ENCODE measurements around the gene SH3TC1.
A peak's percentile ranks its signal among the peaks of the same experiment; 100 is the strongest.

SH3TC1 gene

DNA sequence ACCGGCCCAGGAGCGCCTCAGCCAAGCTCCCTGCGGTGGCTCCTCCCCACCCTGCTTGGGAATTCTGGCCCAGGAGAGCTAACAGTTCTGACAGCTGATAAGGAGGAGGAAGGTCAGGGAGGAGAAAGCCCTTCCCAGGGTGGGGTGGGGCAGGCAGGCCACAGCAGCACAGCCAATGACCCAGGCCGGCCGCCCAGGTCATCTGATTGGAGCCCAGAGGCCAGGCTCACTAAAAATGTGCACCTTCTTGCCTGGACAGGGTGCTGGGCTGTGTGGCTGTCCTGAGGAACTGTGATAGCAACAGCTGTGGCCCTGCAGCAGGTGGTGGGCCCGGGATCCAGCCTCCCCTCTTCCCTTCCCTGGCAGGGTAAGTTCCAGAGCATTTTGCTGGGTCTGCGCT is 17.2 kb upstream of the SH3TC1 start:
- DNase-seq, result no peak

DNA sequence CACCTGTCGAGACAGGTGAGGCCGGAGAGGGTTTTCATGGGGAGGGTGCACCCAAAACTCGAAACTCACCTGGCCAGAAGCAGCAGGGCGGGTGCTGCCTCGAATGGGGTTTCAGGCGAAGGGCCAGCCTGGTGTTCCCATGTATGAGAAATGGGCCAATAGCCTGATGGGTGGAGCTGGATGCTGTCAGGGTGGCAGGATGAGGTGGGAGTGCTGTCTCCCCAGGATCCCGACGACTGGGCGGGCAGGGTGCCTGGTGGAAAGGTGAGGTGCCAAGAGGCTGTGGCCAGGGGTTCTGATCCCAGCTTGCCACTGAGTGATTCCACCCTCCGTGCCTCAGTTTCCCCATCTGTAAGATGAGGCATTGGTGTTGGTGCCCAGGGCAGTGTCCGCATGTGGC is 16.8 kb upstream of the SH3TC1 start:
- DNase-seq, result no peak

DNA sequence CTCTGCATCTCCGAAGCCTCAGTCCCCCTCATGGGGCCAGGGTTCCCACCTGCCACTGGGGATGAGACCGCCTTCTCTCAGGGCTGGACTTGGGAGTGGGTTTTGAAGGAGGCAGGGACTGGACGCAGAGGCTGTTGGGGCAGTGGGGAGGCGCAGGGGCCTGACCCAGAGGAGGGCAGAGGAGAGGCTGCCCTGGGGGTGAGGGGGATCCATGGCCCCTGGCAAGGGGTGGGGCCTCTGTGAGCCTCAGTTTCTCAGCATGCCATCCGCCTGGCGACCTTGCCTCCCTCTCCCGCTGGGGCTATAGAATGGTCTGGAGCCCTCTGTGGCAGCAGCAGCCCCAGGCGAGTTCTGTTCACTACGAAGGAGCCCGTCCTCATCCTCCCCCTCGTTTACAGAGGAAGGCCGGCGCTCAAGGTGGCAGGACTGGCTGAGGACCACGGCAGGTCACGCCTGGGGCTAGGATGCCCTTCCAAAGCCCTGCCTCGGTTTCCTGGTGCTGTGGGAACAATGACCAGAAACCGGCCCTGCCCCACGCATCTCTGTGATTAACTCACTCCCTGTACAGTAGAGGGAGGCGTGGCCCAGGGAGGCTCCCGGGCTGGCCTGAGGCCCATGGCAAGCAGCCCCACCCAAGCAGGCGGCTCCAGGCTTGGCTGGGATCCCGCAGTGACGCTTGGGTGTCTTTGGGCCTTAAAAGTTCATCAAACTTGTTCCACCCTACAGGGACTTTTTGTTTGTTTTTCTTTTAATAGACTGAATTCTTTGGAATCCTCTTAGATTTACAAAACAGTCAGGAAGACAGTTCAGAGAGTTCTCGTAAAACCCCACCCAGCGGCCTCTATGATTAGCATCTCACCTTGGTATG is 16.0 kb upstream of the SH3TC1 start:
- DNase-seq, result no peak

DNA sequence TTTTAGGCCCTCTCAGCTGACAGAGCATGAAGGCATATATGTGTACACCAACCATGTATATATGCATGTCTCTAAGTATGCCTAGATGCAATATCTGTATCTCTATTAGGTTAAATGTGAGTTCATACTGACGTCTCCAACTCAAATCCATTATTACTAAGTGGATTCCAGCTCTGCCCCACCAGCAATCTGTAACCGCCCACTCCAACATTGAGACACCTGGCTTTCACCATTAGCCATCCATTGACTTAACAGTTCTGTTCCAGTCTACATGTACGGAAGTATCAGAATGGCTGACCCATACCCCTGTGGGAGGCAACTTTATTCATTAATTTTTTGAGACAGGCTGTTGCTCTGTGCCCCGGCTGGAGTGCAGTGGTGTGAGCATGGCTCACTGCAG is 15.0 kb upstream of the SH3TC1 start:
- no peak for DNase-seq

DNA sequence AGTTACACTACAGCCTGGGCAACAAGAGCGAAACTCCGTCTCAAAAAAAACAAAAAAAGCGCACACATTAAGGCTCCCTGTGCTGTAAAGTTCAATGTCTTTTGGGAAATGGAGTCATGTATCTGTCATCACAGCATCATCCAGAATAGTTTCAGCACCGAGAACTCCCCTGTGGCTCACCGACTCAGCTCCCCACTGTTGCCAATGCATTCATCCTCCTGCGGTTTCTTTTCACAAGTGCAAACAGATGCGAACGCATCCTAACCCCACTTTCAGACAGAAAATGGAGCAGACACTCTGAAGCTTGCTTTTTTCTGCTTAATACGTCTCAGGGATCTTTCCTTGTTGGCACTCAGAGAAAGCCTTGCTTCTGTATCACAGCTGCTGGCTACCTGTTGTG is 13.8 kb upstream of the SH3TC1 start:
- DNase-seq, result no peak

DNA sequence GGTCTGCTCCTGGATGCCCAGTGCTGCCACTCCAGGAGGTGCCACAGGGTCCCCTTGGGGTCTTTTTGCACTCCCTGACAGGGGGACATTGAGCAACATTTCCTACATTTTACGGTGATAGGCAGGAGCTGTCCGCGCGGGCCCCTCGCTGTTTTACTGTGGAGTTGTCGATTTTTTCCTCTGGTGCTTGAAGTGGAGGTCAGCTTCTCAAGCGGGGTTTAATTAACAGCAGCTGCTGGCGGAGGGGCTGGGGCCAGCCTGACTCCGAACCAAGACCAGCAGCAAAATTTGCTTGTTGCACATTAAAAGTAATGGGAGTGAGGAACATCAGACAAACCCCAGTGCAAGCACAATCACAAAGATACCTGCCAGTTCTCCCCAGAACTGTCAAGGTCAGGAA is 13.2 kb upstream of the SH3TC1 start:
- no peak for DNase-seq

DNA sequence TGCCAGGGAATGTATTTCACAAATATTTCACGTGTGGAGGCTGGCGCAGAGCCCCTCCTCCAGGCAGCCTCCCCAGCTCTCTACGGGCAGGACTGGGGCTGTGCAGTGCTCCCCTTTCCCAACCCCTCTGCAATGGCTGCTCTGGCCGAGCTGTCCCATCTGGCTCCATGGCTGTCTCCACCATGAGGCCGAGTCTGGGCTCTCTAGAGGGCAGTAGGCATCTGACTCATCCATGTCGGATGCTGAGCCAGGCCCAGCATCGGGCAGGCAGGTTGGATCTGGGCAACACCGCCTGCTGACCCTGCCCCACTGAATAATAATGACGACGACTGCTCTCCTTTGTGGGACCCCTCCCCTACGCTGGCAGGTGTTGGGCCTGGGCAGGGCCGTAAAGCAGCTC is 11.0 kb upstream of the SH3TC1 start:
- DNase-seq, result no peak

DNA sequence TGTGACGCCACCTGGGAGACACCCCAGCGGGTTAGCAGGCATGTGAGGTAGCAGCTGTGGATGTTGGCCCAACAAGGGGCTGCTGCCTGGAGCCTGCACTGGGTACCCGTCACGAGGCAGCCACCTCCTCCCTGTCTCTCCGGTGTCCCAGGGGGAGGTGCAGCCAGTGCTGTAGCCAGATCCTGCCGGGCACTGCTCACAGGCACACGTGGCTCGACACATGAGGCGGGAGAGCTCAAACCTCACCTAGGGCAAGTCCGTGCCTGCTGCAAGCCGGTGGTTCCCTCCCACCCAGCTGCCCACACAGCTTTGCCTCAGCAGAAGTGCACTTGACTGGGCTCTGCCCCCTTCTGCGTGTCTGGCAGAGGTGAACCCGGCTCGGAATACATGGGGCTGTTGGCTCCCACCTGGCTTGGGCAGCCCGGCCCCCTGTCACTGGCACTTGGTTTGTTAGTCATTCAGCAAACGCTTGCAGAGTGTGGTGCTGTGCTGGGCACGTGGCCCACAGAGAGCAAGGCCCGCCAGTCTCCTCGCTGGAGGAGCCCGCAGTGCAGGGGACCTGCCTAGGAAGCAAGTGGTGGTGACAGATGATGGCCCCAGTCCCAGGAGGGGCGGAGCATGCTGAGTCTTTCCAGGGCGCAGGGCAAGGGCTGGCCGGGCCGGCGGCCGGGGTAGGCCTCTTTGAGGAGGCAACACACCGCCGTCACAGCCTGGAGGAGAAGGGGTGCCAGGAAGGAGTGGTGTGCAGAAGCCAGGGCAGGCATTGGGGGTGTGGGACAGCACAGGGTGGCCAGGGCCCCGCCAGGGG is 10.1 kb upstream of the SH3TC1 start:
- no peak for DNase-seq

DNA sequence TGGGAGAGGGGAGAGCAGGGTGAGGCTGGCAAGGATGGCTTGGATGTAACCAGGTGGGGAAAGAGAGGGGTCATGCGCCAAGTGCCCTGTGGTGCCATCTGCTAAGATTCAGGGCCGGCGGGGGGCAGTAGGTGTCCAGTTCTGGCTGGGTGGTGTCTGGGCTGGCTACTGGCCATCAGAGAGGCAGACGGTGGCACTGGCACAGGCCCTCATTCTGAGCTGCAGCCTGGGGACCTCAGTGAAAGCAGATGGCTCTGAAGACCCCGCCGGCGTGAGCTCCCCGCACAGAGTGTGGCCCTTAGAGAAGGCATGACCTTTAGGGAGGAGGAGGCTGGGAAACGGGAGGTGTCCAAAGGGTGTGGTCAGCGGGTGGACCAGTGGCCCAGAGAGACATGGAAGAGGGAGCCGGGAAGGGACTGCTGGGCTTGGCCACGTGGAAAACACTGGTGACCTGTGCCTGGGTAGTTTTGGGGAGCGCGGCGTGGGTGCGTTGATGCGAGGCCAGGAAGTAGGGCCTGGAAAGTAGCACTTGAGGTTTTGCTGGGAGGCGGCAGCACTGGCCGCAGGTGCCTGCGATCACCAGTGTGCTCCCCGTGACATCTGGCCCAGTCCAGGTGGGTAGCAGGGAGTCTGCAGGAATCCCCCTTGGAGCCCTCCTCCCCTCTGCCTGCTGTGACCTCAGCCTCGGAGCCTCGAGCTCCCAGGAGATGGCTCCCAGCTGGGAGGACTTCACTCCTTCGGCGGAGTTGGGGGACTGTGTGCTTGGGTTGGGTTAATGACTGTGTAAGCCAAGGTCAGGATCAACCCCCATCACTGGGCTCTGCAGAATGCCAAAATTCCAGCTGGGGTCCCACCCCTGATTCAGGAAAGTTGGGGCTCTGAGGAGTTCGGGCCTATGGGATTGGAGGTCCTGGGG is 9.3 kb upstream of the SH3TC1 start:
- DNase-seq, result no peak

DNA sequence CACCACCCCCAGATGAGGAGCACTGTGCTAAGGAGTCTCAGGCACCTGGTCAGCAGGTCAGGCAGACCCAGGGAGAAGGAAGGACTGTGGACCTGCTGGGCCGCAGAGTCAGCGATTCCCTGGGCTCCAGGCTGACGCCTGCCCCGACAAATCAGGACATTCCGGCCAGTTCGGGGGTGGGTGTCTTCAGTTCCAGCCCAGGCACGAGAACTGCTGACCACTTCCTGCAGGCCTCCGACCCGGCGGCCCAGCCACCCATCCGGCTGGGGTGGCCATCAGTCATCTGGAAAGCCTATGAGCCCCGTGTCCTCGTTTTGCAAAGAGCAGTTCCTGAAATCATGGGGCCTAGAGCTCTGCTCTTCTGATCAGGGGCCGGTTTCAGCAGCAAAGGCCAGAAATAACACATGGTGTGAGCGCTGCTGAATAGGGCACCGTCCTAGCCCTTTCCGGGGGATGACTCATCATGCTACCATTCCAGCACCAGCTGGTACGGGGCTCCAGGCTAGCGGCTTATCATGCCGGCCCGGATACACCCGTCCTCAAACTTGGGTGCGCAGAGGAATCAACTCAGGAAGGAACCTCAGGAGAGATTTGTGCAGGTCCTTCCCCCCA is 7.8 kb upstream of the SH3TC1 start:
- peak; percentile 83 to 84 for DNase-seq

DNA sequence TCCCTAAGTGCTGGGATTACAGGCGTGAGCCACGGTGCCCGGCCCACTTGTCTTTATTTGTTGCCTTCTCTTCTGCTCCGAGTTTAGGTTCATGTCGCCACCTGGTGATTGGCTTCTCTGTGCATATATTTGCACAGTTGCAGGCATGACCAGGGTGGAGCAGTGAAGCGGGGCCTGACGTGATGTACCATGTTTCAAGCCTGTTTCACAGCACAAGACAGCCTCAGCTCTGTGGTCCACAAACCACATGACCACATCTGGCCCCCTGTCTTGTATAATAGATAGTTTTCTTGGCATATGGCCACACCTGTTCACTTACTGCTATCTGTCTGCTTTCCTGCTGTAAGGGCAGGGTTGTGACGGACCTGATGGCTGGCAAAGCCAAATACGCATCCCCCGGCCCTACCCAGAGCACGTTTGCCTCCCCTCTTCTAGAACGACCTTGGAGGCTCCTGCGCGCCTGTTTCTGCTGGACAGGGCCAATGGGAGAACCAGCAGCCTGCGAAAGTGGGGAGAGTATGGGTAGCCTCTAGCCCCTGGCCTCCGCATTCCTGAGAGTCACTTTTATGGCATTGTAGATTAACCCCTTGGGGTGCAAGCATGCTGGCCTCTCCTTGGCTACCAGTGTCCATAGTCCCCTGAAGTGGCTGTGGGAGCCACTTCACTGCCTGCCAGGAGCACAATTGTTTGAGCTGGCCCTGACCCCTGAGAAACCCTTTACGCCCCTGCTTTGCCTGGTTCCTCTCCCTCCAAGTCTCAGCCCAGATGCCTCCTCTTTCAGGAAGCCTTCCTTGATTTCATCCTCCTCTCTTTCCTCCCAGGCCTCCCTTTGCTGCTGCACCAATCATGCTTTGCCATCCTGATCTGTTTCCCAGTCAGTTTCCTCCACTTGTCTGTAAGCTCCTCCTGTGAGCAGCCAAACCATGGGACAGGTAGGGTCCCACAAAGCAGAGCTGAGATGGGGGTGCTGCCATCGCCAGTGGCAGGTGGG is 6.0 kb upstream of the SH3TC1 start:
- DNase-seq, result peak; percentile 17 to 47

DNA sequence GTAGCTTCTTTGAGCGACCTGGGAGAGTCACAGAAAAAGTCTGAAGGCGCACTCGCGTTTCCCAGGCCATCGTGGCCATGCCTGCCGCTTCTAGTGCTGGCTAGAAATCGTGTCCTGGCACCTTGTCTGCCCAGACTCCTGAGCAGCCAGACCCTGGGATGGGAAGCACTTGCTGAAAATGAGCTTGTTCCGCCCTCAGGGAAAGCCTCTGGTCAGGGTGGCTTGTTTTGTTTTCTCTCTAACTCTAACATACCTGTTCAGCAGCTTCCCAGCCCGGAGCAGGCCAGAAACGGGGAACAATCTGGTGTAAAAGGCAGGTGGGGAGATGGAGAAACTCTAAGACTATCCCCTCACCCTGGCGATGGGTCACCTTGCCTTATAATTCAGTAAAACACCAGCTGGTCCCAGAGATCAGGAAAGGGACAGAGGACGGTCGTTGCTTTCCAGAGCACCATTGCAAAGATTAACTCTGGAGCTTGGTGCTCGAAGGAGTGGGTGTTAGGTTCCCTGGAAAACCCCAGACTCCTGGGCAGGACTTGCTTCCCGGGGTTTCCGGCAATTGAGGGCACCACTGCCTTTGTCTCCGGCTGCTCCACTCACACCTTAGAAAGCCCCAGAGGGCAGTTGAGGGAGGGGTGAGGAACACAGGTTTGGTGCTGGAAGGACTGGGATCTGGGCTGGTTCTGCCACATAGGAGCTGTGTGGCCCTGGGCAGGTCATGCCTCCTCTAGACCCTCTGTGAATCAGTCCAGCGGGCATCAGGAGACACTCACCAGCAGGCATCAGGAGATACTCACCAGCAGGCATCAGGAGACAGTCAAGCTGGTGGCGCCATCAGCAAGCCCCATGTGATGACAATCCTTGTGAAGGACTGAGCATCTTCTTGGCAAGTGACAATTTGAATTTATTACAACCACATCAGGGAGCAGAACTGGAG is 4.5 kb upstream of the SH3TC1 start:
- DNase-seq, result no peak

DNA sequence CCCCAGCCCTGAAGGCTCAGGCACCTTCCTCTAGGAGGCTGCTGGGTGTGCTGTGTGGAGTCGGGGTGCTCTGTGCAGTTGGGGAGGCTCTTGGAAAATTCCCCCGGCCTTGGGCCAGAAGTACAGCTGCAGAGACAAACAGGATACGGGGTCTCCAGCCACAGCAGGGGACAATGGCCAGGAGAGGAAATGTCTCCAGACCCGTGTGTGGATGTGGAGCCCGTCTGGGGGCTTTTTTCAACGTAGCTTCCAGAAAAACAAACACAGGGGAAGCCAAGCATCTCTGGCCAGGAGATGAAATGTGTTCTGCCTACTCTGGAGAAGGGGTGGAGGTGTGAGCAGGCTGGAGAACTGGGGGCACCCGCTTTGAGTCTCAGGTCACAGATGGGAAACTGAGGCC is 3.7 kb upstream of the SH3TC1 start:
- DNase-seq, result no peak

DNA sequence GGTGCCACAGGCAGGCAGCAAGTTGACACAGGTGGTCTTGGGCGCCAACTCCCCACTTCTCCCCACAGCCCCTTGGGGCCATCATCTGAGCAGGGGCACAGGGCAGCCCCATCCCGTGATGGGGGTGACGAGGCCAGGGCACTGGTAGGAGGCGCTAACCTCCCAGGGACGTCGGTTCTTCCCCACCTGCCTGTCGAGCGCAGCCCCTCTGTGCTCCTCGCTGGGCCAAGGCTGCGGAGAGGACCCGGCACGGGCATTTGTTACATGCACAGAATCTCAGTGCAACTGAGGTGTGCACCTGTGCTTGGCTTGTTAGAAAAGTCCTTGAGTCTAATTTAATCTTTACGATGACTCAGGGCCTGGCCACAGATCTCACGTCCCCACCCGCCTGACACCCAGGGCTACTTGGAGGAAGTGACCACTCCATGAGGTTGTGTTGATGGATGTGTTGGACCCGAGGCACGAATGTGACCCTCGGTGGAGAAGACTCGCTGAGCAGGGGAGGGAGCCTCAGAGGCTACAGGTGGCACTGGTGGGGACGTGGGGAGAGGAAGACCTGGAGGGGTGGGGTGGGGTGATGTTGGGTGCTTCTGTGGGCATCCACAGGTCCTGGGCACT is 3.1 kb upstream of the SH3TC1 start:
- no peak for DNase-seq

DNA sequence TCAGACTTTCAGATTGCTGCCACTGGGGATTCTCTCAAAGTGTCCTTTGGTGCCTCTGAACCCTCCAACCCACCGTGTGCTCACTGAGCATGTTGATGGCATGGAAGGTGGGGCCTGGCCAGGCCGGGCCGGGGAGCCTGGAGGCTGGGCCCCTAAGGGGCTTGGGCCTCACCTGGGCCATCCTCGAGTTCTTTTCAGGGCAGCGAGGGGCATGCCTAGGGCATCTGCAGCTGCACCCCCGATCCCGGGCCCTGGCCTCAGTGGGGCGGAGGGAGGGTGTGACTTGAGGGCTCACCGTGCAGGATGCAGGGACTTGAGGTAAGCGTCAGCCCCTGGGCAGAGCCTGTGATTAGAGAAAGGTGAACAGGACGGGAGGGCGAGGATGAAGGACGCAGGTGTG is 1.6 kb upstream of the SH3TC1 start:
- DNase-seq, result no peak

DNA sequence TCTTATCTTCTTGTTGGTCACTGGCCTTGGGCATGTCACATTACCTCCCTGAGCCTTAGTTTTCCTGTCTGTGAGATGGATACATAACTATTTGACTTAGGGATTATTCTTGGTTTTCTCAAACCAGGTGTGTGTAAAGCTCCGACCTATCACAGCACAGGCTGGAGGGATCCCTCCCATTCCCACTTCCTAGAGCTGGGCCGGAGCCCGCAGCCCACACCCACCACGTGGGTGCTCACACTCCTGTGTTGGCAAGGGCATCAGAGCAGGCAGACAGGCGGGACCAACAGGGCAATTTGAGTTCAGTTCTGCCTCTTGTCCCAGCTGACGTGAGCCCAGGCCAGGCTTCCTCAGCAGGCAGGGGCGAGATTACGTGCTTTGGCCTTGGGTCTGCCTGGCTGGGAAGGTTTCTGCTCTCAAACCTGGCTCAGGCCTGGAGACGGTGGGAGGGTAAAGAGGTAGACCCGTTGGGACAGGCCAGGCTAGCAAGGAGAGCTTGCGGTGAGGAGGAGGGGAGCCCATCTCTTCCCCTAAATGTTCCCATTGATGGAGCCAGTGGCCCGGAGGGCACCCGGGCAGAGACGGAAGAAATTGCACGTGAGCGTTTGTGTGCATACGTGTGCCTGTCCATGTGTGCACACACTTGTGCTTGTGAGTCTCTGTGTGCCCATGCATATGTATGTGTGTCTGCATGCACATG is 734 bp upstream of the SH3TC1 start:
- peak in 1 of 2 experiments; percentile 43 for DNase-seq

DNA sequence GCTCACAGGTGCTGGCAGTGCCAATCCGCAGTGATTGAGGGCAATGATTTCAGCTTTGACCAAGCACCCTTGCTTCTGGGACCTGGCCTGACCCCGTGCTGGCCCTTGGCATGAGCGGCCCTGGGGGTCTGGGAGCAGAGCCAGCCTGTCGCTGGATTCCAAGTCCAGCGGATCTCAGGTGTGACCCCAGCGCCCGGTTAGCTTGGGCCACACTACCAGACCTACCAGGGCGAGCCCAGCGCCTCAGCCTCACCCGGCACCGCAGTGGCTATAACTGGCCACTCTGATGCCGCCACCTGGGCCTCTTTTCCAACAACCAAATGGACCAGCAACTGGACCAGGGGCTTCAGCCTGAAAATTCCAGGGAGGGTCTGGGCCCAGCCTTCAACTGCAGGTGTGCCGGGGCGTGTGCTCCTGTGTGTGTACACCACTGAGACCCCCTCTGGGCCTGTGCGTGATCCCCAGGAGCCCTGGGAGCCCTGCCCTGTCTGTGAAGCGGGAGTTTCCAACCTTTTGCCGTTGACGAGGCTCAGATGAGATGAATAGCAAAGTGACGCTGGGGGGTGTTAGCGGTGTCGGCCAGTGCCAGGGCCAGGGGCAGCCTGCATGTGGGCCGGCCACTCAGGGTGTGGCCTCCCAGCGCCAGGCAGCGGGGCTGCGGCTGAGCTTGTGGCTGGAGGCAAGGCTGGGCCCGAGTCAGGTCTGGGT is 658 bp downstream of the SH3TC1 start:
- no peak for DNase-seq

DNA sequence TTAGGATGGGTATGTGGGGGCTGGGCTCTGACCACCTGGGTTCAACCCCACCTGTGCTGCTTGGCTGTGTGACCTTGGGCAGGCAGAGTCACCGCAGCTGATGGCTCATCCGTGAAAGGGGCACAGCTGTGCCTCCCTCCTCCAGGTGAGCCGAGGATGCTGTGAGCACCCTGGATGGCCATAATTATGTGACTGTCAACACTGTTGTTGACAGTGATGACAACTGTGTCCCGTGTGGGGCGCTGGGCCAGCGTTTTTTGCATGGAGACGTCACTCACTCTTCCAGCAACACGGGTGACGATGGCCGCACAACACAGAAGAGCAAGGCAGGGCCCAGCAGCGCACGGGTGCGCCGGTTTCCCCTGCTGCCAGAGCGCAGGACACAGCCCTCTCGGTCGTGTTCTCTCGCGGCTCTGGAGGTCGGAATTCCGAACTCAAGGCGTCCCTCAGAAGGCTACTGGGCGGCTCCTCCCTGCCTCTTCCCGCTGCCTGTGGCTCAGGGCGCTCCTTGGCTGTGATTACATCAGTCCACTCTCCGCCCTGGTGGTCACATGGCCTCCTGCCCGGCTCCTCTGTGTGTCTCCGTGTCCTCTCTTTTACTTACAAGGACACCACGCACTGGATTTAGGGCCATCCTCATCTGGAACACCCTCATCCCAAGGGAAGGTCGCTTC is 1.3 kb downstream of the SH3TC1 start:
- no peak for DNase-seq
